Cardiac ventricle fibroblast (primary cell): ENCODE measurements around the gene RHOF. TPM values are rescaled to one million over a fixed set of nuclear protein-coding genes. Genes with fewer than 3 reads are reported as not detected.

Source experiments
- total RNA-seq: library from RNA; depleted of rRNA; stranded (reverse); fragments of >200 nt; gene quantifications from 2 replicates; pipeline ENCODE4 v1.2.3, GENCODE V29; 2015

Gene RHOF, protein sequence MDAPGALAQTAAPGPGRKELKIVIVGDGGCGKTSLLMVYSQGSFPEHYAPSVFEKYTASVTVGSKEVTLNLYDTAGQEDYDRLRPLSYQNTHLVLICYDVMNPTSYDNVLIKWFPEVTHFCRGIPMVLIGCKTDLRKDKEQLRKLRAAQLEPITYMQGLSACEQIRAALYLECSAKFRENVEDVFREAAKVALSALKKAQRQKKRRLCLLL
- total RNA-seq = 7.7 and 8.6 TPM in 2 replicates

GRCh38 chr12:121793440-121793837 lies at the start of gene RHOF:
Gene RHOF, minus strand, starts transcription at chr12:121793688. Its CDS starts 55 bp downstream, at chr12:121793633.

GRCh38 chr12:121803861-121804416 lies 10.5 kb upstream of the RHOF start, which contains the start of gene SETD1B:
Gene SETD1B, plus strand, starts transcription at chr12:121804009. Its CDS starts 729 bp downstream, at chr12:121804738.

Other genes starting within 250 kb of the RHOF start
- 13.3 and 20.2 TPM in 2 replicates for gene KDM2B, start 212.7 kb downstream of the RHOF start, total RNA-seq
- gene ORAI1, start 167.2 kb downstream of the RHOF start, total RNA-seq = 5.2 and 5.3 TPM in 2 replicates
- 0.12 and 0.15 TPM in 2 replicates for gene MORN3, start 124.0 kb downstream of the RHOF start, total RNA-seq
- 3.5 and 4.8 TPM in 2 replicates for gene TMEM120B, start 80.9 kb downstream of the RHOF start, total RNA-seq
- 8.0 and 10.9 TPM in 2 replicates for gene SETD1B, start 10.3 kb upstream of the RHOF start, total RNA-seq
- 15.6 and 20.1 TPM in 2 replicates for gene HPD, start 65.2 kb upstream of the RHOF start, total RNA-seq
- gene PSMD9, start 95.1 kb upstream of the RHOF start, total RNA-seq = 39.6 and 74.4 TPM in 2 replicates
- gene CFAP251, start 124.9 kb upstream of the RHOF start, total RNA-seq = 0.62 and 3.4 TPM in 2 replicates
- gene BCL7A, start 228.2 kb upstream of the RHOF start, total RNA-seq = 2.0 and 2.6 TPM in 2 replicates